HFFc6 (cell line): Measurements from ENCODE around the gene PTPN12. TPM values are rescaled to one million over a fixed set of nuclear protein-coding genes. Genes with fewer than 3 reads are reported as not detected.
A peak's percentile ranks its signal among the peaks of the same experiment; 100 is the strongest.

Source experiments
- DNase-seq: peaks from one replicate; pipeline ENCODE4 v3.0.0-alpha.2; 2018
- H3K27ac Mint-ChIP-seq: 2 replicates; pipeline ENCODE4 v1.8.0; 2020; ENCODE audit warnings: mild to moderate bottlenecking, mixed read lengths
- H3K27me3 Mint-ChIP-seq: 2 replicates; pipeline ENCODE4 v1.8.0; 2021; ENCODE audit warnings: mild to moderate bottlenecking, moderate library complexity, mixed read lengths; ENCODE audit not compliant: insufficient read depth
- H3K36me3 Mint-ChIP-seq: 2 replicates; pipeline ENCODE4 v1.8.0; 2021; ENCODE audit warnings: low read depth, mixed read lengths
- H3K4me1 Mint-ChIP-seq: 2 replicates; pipeline ENCODE4 v1.8.0; 2020; ENCODE audit warnings: low read depth, mixed read lengths
- H3K4me3 Mint-ChIP-seq: 2 replicates; pipeline ENCODE4 v1.8.0; 2020; ENCODE audit warnings: mild to moderate bottlenecking, moderate library complexity, mixed read lengths
- H3K9me3 Mint-ChIP-seq: 2 replicates; pipeline ENCODE4 v1.8.0; 2020; ENCODE audit warnings: mild to moderate bottlenecking, mixed read lengths
- total RNA-seq, 6 experiments: library from RNA; stranded (reverse); fragmentation: NEBNext Ultra II Directional; extraction: Animal tissue kit (Norgen Biotek cat#: 25700); gene quantifications; 2 replicates in 1 of 6; 3 replicates in 5 of 6; pipeline ENCODE4 v1.2.3, GENCODE V29; 2021
- TF ChIP-seq, protein P1 (sequence below): fragments of 200-600 bp; sonication (generic); IDR thresholded peaks from 2 replicates; pipeline ENCODE4 v1.5.0; 2021; ENCODE audit warnings: antibody characterized with exemption, mild to moderate bottlenecking

Gene PTPN12
- total RNA-seq, 6 experiments from 2014 or later: 50.7 to 62.1 (median 56.4) TPM

DNA sequence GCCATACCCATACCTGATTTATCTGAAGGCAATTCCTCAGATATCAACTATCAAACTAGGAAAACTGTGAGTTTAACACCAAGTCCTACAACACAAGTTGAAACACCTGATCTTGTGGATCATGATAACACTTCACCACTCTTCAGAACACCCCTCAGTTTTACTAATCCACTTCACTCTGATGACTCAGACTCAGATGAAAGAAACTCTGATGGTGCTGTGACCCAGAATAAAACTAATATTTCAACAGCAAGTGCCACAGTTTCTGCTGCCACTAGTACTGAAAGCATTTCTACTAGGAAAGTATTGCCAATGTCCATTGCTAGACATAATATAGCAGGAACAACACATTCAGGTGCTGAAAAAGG is 90.2 kb downstream of the PTPN12 start:
- Mint-ChIP-seq H3K4me3 (no peak overlapping the region), H3K27me3 (no peaks in the 10 kb centered on the region; the same call in 1 of the 2 replicates), H3K4me1 (peaks cover 21% of the 10 kb centered on the region; the same call in 1 of the 2 replicates), H3K27ac (0 out of 2 replicates have a peak overlapping the region, but pooled peaks have one; percentile 24), H3K9me3 (no peaks in the 10 kb centered on the region), H3K36me3 (peaks cover 28% of the 10 kb centered on the region)
- DNase-seq: no peak
- TF ChIP-seq, protein P1, sequence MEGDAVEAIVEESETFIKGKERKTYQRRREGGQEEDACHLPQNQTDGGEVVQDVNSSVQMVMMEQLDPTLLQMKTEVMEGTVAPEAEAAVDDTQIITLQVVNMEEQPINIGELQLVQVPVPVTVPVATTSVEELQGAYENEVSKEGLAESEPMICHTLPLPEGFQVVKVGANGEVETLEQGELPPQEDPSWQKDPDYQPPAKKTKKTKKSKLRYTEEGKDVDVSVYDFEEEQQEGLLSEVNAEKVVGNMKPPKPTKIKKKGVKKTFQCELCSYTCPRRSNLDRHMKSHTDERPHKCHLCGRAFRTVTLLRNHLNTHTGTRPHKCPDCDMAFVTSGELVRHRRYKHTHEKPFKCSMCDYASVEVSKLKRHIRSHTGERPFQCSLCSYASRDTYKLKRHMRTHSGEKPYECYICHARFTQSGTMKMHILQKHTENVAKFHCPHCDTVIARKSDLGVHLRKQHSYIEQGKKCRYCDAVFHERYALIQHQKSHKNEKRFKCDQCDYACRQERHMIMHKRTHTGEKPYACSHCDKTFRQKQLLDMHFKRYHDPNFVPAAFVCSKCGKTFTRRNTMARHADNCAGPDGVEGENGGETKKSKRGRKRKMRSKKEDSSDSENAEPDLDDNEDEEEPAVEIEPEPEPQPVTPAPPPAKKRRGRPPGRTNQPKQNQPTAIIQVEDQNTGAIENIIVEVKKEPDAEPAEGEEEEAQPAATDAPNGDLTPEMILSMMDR: no peak

DNA sequence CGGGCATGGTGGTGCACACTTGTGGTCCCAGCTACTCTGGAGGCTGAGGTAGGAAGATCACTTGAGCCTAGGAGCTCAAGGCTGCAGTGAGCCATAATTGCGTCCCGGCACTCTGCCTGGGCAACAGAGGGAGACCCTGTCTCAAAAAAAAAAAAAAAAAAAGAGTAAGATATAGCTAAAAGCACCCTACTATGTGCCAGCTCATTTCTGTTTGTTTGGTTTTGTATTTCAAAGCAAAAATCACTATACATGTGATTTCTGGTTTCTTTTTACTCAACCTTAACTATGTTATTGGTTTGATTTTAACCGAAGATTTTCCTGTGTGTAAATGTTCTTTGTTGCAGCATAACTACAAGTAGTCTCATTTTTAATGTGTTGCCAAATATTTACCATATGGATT is 92.7 kb downstream of the PTPN12 start:
- TF ChIP-seq, protein P1: no peak
- H3K4me3 Mint-ChIP-seq: no peak overlapping the region
- no peaks in the 10 kb centered on the region for H3K9me3 Mint-ChIP-seq
- H3K4me1 Mint-ChIP-seq: peaks cover 21% of the 10 kb centered on the region; the same call in 1 of the 2 replicates
- H3K27ac Mint-ChIP-seq: 0 out of 2 replicates have a peak overlapping the region, but pooled peaks have one; percentile 11
- DNase-seq: no peak
- H3K27me3 Mint-ChIP-seq: no peaks in the 10 kb centered on the region
- H3K36me3 Mint-ChIP-seq: peaks cover 22% of the 10 kb centered on the region

DNA sequence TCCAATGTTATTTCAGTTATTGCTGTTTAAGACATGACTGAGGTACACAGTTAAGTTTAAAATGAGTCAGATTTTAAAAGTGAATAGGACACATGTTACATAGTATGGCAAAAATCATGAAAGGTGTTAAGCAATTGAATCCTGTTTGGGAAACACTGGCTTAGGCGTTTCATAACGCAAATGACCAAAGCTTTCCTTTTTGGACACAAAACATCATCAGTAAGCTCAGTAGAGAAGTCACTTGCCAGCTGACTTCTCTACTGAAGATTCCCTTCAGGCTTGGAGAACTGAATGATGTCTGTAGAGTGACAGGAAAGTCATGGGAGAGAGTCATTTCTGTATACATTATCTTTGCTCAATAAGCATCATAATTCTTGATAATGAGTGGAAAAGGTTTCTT is 94.7 kb downstream of the PTPN12 start:
- TF ChIP-seq, protein P1: no peak
- Mint-ChIP-seq H3K9me3 (no peaks in the 10 kb centered on the region), H3K36me3 (peaks cover 12% of the 10 kb centered on the region), H3K27ac (no peak overlapping the region), H3K4me3 (no peak overlapping the region), H3K4me1 (peaks cover 12% of the 10 kb centered on the region; the same call in 1 of the 2 replicates), H3K27me3 (no peaks in the 10 kb centered on the region)
- no peak for DNase-seq

DNA sequence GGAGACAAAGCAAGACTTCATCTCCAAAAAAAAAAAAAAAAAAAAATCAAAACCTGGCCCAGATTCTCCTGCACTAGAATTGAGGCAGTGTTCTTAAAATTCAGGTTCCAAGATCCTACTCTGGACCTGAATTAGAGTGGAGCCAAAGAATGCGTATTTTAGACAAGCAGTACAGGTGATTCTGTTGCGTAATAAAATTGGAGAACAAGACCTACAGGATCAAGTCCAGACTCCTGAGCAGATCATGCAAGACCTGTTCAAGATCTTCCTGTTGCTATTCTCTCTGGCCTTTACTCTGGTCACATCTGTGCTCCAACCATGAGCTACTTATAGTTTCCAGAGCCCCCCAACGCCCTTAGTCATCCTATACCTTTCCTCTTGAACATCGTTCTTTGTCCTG is 107.7 kb downstream of the PTPN12 start:
- H3K36me3 Mint-ChIP-seq: peaks cover 13% of the 10 kb centered on the region
- H3K4me1 Mint-ChIP-seq: peaks cover 10% of the 10 kb centered on the region
- no peaks in the 10 kb centered on the region; the same call in 1 of the 2 replicates for H3K27me3 Mint-ChIP-seq
- no peaks in the 10 kb centered on the region for H3K9me3 Mint-ChIP-seq
- no peak overlapping the region for H3K27ac Mint-ChIP-seq
- no peak for DNase-seq
- no peak overlapping the region for H3K4me3 Mint-ChIP-seq
- TF ChIP-seq, protein P1: no peak

DNA sequence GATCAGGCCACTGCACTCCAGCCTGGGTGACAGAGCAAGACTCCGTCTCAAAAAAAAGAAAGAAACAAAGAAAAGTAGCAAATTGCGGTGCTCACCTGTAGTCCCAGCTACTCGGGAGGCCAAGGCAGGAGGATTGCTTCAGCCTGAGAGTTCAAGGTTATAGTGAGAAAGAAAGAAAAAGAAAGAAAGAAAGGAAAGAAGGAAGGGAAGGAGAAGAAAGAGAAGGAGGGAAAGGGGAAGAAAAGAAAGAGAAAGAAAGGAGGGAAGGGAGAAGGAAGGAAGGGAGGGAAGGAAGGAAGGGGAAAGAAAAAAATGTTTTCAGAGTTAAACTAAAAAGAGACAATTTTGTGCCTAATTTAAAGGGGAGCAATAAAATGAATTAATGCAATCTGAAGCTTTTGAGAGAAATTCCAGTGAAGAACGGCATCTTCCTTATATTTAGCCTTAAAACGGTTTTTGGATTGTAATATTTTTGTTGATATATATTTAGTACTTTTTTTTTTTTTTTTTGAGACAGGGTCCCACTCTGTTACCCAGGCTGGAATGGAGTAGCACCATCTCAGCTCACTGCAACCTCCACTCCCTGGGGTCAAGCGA is 111.7 kb downstream of the PTPN12 start:
- Mint-ChIP-seq H3K27me3 (no peaks in the 10 kb centered on the region; the same call in 1 of the 2 replicates), H3K4me1 (peaks cover 29% of the 10 kb centered on the region), H3K4me3 (no peak overlapping the region), H3K27ac (peak overlapping the region; percentile 8), H3K9me3 (no peaks in the 10 kb centered on the region), H3K36me3 (peaks cover 7% of the 10 kb centered on the region)
- TF ChIP-seq, protein P1: no peak
- no peak for DNase-seq
